HEK293 (cell line): ENCODE measurements around the gene HECTD4.
"Not testable (repeated sequence)": the region's sequence is repeated elsewhere in the genome, so short reads cannot be mapped to it uniquely, and the experiment has no call there.

ENCODE experiments used
- CTCF ChIA-PET: fragments of 350-600 bp; formaldehyde crosslinking; extraction: SDS; loops from one replicate; lab custom pipeline; 2021; ENCODE audit warnings: antibody characterized with exemption; lab: Yijun Ruan, JAX
- POLR2A ChIA-PET: fragments of 300-600 bp; formaldehyde crosslinking; extraction: SDS; loops from one replicate; lab custom pipeline; 2020; ENCODE audit warnings: antibody characterized with exemption, inconsistent platforms; lab: Yijun Ruan, JAX
- H3K27ac ChIP-seq: fragments of 200-500 bp; sonication (Bioruptor generic); 2 replicates; pipeline ENCODE4 v1.5.1; 2014; ENCODE audit warnings: low read depth, low read length, control low read depth, inconsistent platforms; ENCODE audit errors: extremely low read depth
- H3K36me3 ChIP-seq, 2 experiments: fragments of 200-500 bp in 1 of 2; sonication (Bioruptor generic) in 1 of 2; 1 replicate in 1 of 2; 2 replicates in 1 of 2; pipeline ENCODE4 v1.5.1; 2014 to 2017; ENCODE audit warnings: inconsistent platforms in 2 of 2, low read length in 2 of 2; ENCODE audit not compliant: control insufficient read depth in 2 of 2, insufficient read depth in 1 of 2
- H3K4me1 ChIP-seq: fragments of 200-500 bp; sonication (Bioruptor generic); 2 replicates; pipeline ENCODE4 v1.5.1; 2014; ENCODE audit warnings: mild to moderate bottlenecking, low read length, inconsistent platforms; ENCODE audit not compliant: control insufficient read depth, insufficient read depth
- H3K4me3 ChIP-seq: 2 replicates; pipeline ENCODE4 v1.5.1; 2011; ENCODE audit warnings: low read depth, mild to moderate bottlenecking, control low read depth, low read length, moderate library complexity
- H3K9me3 ChIP-seq: fragments of 200-500 bp; sonication (Bioruptor generic); 2 replicates; pipeline ENCODE4 v1.5.1; 2014; ENCODE audit warnings: low read depth, low read length, inconsistent platforms; ENCODE audit not compliant: control insufficient read depth, insufficient read depth
- HOXC10 ChIP-seq: sonication (generic); formaldehyde crosslinking; IDR thresholded peaks from 2 replicates; pipeline ENCODE4 v1.8.1; 2023; ENCODE audit warnings: mild to moderate bottlenecking, missing genetic modification reagents
- IKZF3 ChIP-seq: fragments of 450-650 bp; IDR thresholded peaks from 2 replicates; pipeline ENCODE4 v1.5.0; 2018; ENCODE audit warnings: missing biosample characterization, mild to moderate bottlenecking, missing genetic modification characterization, moderate library complexity
- KLF9 ChIP-seq: fragments of 450-650 bp; formaldehyde crosslinking; IDR thresholded peaks from 2 replicates; pipeline ENCODE4 v1.5.1; 2016; ENCODE audit warnings: missing biosample characterization, missing genetic modification characterization, low read depth
- OVOL3 ChIP-seq: fragments of 450-650 bp; formaldehyde crosslinking; IDR thresholded peaks from 2 replicates; pipeline ENCODE4 v1.5.1; 2016; ENCODE audit warnings: missing biosample characterization, missing genetic modification characterization
- RBAK ChIP-seq: fragments of 450-650 bp; formaldehyde crosslinking; IDR thresholded peaks from 2 replicates; pipeline ENCODE4 v1.5.1; 2016; ENCODE audit warnings: missing biosample characterization, missing genetic modification characterization
- ZNF121 ChIP-seq: fragments of 450-650 bp; formaldehyde crosslinking; IDR thresholded peaks from 2 replicates; pipeline ENCODE4 v1.5.1; 2016; ENCODE audit warnings: missing biosample characterization, missing genetic modification characterization
- ZNF184 ChIP-seq: fragments of 450-650 bp; IDR thresholded peaks from 2 replicates; pipeline ENCODE4 v1.5.1; 2018; ENCODE audit warnings: missing biosample characterization, mild to moderate bottlenecking, missing genetic modification characterization
- ZNF202 ChIP-seq: fragments of 450-650 bp; formaldehyde crosslinking; IDR thresholded peaks from 2 replicates; pipeline ENCODE4 v1.5.1; 2016; ENCODE audit warnings: missing biosample characterization, missing genetic modification characterization, borderline replicate concordance
- ZNF23 ChIP-seq: fragments of 450-650 bp; formaldehyde crosslinking; IDR thresholded peaks from 2 replicates; pipeline ENCODE4 v1.5.1; 2016; ENCODE audit warnings: missing biosample characterization, missing genetic modification characterization, borderline replicate concordance
- ZNF248 ChIP-seq: fragments of 450-650 bp; formaldehyde crosslinking; IDR thresholded peaks from 2 replicates; pipeline ENCODE4 v1.5.1; 2017; ENCODE audit warnings: missing biosample characterization, missing genetic modification characterization
- ZNF341 ChIP-seq: fragments of 450-650 bp; formaldehyde crosslinking; IDR thresholded peaks from 2 replicates; pipeline ENCODE4; 2016; ENCODE audit warnings: low read depth, missing biosample characterization, missing genetic modification characterization
- ZNF426 ChIP-seq: fragments of 450-650 bp; formaldehyde crosslinking; IDR thresholded peaks from 2 replicates; pipeline ENCODE4 v1.5.1; 2017; ENCODE audit warnings: missing biosample characterization, missing genetic modification characterization, mild to moderate bottlenecking, inconsistent platforms, moderate library complexity
- ZNF530 ChIP-seq: fragments of 450-650 bp; formaldehyde crosslinking; IDR thresholded peaks from 2 replicates; pipeline ENCODE4 v1.5.1; 2016; ENCODE audit warnings: low read depth, missing biosample characterization, missing genetic modification characterization
- ZNF561 ChIP-seq: fragments of 450-650 bp; IDR thresholded peaks from 2 replicates; pipeline ENCODE4 v1.5.1; 2018; ENCODE audit warnings: missing biosample characterization, missing genetic modification characterization, borderline replicate concordance
- ZNF629 ChIP-seq: fragments of 450-650 bp; formaldehyde crosslinking; IDR thresholded peaks from 2 replicates; pipeline ENCODE4 v1.5.1; 2017; ENCODE audit warnings: missing biosample characterization, missing genetic modification characterization
- ZNF843 ChIP-seq: fragments of 450-650 bp; formaldehyde crosslinking; IDR thresholded peaks from 2 replicates; pipeline ENCODE4 v1.5.1; 2016; ENCODE audit warnings: missing biosample characterization, missing genetic modification characterization
- ZSCAN30 ChIP-seq: fragments of 450-650 bp; IDR thresholded peaks from 2 replicates; pipeline ENCODE4 v1.5.1; 2018; ENCODE audit warnings: missing biosample characterization, mild to moderate bottlenecking, missing genetic modification characterization, moderate library complexity
- TF ChIP-seq, protein P1 (sequence below): fragments of 450-650 bp; formaldehyde crosslinking; IDR thresholded peaks from 2 replicates; pipeline ENCODE4 v1.5.1; 2016; ENCODE audit warnings: missing biosample characterization, missing genetic modification characterization
- TF ChIP-seq, protein P2 (sequence below): IDR thresholded peaks from 2 replicates; pipeline ENCODE4 v1.6.1; 2011; ENCODE audit warnings: mild to moderate bottlenecking, low read depth, low read length, borderline replicate concordance
- TF ChIP-seq, protein P3 (sequence below): fragments of 450-650 bp; formaldehyde crosslinking; IDR thresholded peaks from 2 replicates; pipeline ENCODE4 v1.5.1; 2016; ENCODE audit warnings: missing biosample characterization, missing genetic modification characterization

Gene HECTD4

DNA sequence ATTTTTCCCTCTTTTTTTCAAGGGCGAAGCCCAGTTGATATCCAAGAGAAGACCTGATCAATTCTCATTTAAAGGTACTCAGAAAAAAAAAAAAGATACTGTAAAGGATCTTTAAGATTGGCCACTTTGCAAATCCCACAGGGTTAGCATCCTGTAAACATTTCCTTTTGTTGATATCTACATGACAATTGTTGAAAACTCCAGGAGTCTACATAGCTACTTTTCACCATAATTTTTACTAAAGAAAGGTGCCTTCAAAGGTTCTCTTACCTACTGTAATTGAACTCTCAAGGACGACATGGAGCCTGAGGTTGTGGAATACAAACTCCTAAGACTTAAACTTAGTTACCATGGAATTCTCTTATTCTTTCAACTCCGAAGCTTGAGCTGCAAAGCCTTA, 125.5 kb downstream of the HECTD4 start:
- Histone ChIP-seq H3K36me3 (peaks cover 22 to 85% of the 10 kb centered on the region in 2 experiments), H3K27ac (no peak overlapping the region), H3K4me3 (no peak overlapping the region), H3K9me3 (no peaks in the 10 kb centered on the region), H3K4me1 (no peaks in the 10 kb centered on the region)
- CTCF ChIA-PET: interaction anchor here (0.5 kb wide), 1 partner anchor 59 kb away, joined by 3 read pairs; no protein-coding TSS in a partner anchor
- POLR2A ChIA-PET: no interaction called here
- TF ChIP-seq HOXC10 (CRISPR knock-in tag) (no peak), ZNF629 (tag by site-specific recombination) (no peak), ZNF341 (tag by site-specific recombination) (no peak), ZNF23 (tag by site-specific recombination) (no peak)

DNA sequence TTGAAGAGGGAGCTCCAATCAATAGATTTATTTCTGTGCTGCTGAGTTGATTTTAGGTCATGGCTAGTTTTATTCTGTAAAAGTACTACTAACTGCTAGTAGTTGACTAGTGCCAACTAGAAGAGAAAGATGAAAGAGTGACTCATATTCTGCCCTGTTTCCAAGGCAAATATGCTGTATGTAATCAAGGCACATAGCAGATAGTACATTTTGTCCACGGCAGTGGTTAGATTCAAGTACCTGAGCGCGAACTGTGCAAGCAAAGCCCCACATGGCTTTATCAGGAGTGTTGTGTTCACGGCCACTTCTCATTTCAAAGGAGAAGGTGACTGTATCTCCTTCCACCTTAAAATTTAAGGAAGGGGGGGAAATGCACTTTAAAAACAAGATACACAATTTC, 130.0 kb downstream of the HECTD4 start:
- H3K4me1 ChIP-seq: no peaks in the 10 kb centered on the region
- CTCF ChIA-PET: no interaction called here
- TF ChIP-seq ZSCAN30 (tag by site-specific recombination): no peak
- TF ChIP-seq, protein P1, sequence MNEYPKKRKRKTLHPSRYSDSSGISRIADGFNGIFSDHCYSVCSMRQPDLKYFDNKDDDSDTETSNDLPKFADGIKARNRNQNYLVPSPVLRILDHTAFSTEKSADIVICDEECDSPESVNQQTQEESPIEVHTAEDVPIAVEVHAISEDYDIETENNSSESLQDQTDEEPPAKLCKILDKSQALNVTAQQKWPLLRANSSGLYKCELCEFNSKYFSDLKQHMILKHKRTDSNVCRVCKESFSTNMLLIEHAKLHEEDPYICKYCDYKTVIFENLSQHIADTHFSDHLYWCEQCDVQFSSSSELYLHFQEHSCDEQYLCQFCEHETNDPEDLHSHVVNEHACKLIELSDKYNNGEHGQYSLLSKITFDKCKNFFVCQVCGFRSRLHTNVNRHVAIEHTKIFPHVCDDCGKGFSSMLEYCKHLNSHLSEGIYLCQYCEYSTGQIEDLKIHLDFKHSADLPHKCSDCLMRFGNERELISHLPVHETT: no peak
- no peak for TF ChIP-seq ZNF426 (tag by site-specific recombination)
- TF ChIP-seq IKZF3 (tag by site-specific recombination): no peak
- TF ChIP-seq RBAK (tag by site-specific recombination): no peak
- no peak for TF ChIP-seq ZNF530 (tag by site-specific recombination)
- TF ChIP-seq, protein P2, sequence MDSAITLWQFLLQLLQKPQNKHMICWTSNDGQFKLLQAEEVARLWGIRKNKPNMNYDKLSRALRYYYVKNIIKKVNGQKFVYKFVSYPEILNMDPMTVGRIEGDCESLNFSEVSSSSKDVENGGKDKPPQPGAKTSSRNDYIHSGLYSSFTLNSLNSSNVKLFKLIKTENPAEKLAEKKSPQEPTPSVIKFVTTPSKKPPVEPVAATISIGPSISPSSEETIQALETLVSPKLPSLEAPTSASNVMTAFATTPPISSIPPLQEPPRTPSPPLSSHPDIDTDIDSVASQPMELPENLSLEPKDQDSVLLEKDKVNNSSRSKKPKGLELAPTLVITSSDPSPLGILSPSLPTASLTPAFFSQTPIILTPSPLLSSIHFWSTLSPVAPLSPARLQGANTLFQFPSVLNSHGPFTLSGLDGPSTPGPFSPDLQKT: no peak
- peaks cover 36 to 80% of the 10 kb centered on the region in 2 experiments for H3K36me3 ChIP-seq
- POLR2A ChIA-PET: no interaction called here
- no peak overlapping the region for H3K4me3 ChIP-seq
- no peaks in the 10 kb centered on the region for H3K9me3 ChIP-seq
- no peak overlapping the region for H3K27ac ChIP-seq

DNA sequence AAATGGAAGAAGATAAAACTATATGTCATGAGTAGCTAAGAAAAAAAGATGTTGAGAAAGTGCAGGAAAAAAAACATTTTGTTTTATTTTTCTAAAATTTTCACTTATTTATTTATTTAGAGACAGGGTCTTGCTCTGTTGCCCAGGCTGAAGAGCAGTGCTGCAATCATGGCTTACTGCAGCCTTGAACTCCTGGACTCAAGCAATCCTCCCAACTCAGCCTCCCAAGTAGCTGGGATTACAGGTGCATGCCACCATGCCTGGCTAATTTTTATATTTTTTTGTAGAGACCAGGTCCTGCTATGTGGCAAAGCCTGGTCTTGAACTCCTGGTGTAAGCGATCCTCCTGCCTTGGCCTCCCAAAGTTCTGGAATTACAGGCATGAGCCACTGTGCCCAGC, 137.3 kb downstream of the HECTD4 start:
- H3K36me3 ChIP-seq: peaks cover 58 to 71% of the 10 kb centered on the region in 2 experiments
- peak; percentile 50; the same call in 1 of the 2 replicates for TF ChIP-seq ZNF121
- ChIA-PET CTCF (interaction anchor here (0.6 to 1.3 kb wide), 5 partner anchors 15 to 143 kb away, joined by 4 to 7 read pairs (median 4); no protein-coding TSS in a partner anchor), POLR2A (interaction anchor here (0.6 kb wide), 1 partner anchor 300 kb away, joined by 6 read pairs; no protein-coding TSS in a partner anchor)
- not testable (repeated sequence) for H3K9me3 ChIP-seq, H3K4me3 ChIP-seq, H3K4me1 ChIP-seq, H3K27ac ChIP-seq

DNA sequence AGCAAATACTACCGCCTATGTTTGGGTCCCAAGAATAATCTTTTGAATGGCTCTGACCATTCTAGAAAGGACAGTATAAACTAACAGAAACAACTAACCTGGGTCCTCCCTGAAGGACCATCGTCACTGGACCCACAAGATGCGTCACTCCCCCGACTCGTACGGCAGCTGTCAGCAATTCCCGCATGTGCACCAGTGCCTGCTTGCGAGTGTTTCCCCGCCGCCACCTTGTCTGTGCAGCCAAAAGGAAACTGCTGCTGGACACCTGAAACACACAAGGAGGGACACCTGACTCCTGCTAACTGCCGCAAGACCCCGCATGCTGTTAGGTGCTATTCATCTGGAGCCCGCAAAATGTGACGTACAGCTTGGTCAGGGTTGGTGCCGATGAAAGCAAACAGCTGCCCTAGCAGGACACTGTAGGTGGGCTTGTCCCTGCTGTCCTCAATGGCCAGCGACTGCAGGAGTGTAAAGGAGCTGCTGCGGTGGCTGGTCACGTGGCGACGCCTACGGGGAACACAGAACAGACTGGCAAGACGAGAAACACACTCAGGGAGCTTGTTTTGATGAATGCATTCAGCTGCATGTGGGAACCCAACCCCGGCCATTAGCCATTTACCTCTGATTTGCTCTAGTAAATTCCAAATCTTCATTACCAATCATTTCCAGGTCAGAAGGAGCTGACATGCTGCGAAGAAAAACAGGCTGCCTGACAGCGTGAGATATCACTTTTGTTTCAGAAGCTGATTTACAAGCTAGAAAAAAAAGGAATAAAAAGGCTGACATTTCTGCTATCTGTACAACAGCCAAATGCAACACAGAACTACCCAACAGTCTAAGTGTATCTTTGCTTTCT, 138.7 kb downstream of the HECTD4 start:
- CTCF ChIA-PET: interaction anchor here (0.6 to 1.3 kb wide), 3 partner anchors 16 to 144 kb away, joined by 3 to 7 read pairs (median 4); no protein-coding TSS in a partner anchor
- no peaks in the 10 kb centered on the region for H3K9me3 ChIP-seq
- H3K36me3 ChIP-seq: peaks cover 61 to 77% of the 10 kb centered on the region in 2 experiments
- POLR2A ChIA-PET: no interaction called here
- H3K27ac ChIP-seq: no peak overlapping the region
- no peak overlapping the region for H3K4me3 ChIP-seq
- H3K4me1 ChIP-seq: no peaks in the 10 kb centered on the region
- TF ChIP-seq OVOL3 (tag by site-specific recombination) (no peak), ZNF561 (no peak), ZNF843 (tag by site-specific recombination) (no peak), KLF9 (tag by site-specific recombination) (no peak), ZNF248 (no peak), ZNF202 (tag by site-specific recombination) (no peak), HOXC10 (CRISPR knock-in tag) (no peak), ZNF184 (no peak), ZNF341 (tag by site-specific recombination) (no peak)
- TF ChIP-seq, protein P3, sequence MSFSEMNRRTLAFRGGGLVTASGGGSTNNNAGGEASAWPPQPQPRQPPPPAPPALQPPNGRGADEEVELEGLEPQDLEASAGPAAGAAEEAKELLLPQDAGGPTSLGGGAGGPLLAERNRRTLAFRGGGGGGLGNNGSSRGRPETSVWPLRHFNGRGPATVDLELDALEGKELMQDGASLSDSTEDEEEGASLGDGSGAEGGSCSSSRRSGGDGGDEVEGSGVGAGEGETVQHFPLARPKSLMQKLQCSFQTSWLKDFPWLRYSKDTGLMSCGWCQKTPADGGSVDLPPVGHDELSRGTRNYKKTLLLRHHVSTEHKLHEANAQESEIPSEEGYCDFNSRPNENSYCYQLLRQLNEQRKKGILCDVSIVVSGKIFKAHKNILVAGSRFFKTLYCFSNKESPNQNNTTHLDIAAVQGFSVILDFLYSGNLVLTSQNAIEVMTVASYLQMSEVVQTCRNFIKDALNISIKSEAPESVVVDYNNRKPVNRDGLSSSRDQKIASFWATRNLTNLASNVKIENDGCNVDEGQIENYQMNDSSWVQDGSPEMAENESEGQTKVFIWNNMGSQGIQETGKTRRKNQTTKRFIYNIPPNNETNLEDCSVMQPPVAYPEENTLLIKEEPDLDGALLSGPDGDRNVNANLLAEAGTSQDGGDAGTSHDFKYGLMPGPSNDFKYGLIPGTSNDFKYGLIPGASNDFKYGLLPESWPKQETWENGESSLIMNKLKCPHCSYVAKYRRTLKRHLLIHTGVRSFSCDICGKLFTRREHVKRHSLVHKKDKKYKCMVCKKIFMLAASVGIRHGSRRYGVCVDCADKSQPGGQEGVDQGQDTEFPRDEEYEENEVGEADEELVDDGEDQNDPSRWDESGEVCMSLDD: no peak
